NCI-H510A (cell line): ENCODE measurements around the gene LRRC57.
"Not testable (repeated sequence)": the region's sequence is repeated elsewhere in the genome, so short reads cannot be mapped to it uniquely, and the experiment has no call there.

Experiments
- DNase-seq: peaks from one replicate; lab custom pipeline; 2025; lab: John Stamatoyannopoulos, UW

Gene LRRC57

DNA sequence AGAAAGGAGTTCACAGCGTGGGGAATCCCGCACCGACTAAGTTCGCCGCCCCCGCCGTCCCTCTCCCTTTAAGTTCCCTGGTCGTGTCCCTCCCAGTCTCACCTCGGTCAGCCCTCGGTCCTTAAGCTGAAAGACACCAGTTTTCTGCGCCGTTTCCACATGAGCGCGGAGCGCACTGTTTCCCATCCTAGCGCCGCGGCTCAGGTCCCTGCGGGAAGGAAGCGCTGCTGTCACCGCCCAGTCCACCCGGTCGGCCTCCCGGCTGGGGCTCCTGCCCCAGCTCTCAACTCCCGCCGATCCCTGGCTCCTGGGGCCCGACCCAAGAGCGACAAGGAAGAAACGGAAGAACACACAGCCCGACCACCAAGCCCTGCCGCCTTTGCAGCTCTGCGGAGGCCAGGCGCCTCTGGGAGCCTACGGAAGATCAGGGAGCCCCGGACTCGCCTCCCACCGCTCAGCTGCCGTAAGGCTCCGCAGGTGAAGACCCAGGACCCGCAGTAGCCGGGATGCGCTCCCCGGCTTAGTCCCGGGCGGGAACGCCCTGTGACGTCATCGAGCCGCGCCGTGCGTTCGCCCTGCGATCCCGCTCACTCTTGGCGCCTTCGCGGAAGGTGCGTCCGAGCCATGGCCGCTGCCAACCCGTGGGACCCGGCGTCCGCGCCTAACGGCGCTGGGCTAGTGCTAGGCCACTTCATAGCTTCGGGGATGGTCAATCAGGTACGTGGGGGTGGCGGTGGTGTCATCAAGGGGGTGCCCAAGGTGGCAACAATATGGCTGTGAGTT, at the start of gene LRRC57, which contains the start of gene HAUS2:
TSS of gene LRRC57 (minus strand) at position 545 of the 783 bp plus-strand sequence. CDS start at position 186, 359 bp downstream.
TSS of gene HAUS2 (plus strand) at position 590 of the 783 bp plus-strand sequence. CDS start at position 625, 35 bp downstream.
- DNase-seq: peak; percentile 68

DNA sequence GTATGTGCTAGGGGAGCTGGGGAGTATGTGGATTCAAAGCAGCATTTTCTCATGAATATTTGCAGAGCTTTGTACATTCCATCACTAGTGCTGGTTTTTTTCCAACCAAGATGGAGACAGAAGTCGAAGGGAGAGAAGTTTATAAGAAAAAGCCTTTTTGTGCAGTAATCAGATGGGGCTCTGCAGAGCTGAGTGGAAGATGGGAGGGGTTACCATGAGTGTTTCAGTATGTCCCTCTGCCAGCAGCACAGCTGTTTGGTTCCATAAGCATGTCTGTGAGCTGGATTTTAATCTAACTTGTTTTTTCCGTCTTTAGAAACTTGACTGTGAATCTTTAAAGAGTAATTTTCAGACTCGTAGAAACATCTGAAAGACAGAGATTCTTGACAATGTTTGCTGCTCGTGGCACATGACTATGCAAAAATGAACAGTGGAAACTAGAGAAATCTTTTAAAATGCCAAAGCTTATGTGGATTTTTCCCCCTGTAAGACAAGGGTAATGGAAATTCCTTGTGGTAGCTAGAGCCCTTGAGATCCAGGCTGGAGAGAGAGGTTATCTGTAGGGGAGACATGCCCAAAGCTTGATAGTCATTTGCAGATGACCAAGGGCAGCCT, 47.1 kb upstream of the LRRC57 start:
- DNase-seq: no peak

DNA sequence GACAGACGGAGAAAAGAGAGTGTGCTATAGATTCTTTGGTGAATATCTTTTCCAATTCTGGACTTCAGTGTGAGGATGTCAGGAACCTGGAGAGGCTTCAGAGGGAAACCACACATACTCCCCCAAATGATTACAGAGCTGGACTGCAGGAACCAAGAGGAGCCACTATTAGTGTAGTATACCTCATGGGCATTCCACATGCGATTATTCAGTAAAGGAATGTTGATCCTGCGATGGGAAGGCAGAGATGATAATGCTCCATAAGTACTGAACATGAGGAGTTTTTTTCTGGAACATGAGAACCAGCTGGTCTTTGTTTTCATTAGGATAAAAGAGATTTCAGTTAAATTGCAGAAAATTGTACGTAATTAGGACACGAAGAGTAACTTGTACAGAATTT, 45.5 kb upstream of the LRRC57 start:
- DNase-seq: no peak

DNA sequence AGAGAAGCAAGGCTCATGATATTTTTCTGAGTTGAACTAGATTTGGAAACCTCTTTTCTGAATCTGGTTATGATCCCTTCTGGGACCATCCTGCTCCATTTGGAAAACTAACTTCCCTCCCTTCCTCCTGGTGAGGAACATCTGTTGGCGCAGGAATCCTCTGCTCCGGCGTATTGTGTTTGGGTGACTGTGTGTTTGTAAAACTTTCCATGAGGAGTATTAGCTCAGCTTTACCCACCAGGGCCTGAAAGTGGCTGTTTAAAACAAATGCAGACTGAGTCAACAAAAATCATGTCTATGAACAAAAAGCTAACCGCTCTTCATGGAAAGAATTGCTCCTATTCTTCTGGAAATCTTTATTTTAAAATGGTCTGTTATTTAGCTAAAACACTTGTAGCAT, 44.5 kb upstream of the LRRC57 start:
- DNase-seq: no peak

DNA sequence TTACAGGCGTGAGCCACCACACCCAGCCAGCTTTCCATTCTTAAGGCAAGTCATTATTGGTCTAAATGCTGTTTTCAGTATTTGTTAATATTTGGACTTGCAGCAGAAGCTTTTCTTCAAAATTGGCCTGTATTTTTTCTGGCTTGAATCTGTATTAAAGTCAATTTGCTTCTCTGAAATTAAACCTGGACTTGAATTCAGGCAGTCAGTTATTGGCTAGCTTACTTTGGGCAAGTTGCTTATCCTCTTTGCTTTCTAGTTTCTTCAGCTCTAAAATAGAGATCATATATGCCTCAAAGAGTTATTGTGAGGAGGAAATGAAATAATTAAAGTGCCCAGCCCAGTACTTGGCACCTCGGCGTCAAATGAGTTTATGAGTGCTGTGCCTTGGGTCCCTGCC, 44.1 kb upstream of the LRRC57 start:
- no peak for DNase-seq

DNA sequence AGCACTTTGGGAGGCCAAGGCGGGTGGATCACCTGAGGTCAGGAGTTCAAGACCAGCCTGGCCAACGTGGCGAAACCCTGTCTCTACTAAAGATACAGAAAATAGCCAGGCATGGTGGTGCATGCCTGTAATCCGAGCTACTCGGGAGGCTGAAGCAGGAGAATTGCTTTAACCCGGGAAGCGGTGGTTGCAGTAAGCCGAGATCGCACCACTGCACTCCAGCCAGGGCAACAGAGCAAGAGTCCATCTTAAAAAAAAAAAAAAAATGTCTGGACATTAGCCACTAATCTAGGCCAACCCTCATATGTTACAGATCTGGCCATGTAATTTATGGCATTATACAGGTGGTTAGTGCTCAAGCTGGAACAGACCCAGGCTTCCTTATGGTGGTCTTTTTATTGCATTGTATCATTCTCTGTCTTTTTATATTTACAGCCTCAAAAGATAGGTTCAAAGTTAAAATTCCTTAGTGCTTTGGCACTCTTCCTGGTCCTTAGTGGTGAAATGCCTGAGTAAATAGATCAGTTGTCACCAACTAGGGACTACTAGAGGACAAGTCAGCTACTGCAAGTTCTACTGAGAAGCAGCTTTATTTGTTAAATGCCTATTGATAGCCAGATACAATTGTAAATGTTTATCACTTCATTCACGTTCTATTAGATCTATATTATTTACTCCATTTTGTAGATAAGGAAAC, 42.8 kb upstream of the LRRC57 start:
- no peak for DNase-seq

DNA sequence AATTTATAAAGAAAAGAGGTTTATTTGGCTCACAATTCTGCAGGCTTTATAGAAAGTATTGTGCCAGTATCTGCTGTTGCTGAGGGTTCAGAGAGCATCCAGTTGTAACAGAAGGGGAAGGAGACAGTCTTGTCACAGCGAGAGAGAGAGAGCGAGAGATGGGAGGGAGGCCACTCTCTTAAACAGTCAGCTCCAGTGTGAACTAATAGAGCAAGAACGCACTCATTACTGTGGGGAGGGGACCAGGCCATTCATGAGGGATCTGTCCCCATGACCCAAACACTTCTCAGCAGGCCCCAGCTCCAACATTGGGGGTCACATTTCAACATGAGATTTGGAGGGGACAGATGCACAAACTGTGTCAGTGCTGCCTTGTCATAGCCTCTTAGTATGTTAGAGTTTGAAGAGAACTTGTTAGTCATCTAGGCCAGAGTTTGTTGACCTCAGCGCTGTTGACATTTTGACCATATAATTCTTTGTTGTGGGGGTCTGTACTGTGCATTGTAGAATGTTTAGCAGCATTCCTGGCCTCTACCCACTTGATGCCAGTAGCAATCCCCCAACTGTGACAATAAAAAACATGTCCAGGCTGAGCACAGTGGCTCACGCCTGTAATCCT, 42.1 kb upstream of the LRRC57 start:
- no peak for DNase-seq

DNA sequence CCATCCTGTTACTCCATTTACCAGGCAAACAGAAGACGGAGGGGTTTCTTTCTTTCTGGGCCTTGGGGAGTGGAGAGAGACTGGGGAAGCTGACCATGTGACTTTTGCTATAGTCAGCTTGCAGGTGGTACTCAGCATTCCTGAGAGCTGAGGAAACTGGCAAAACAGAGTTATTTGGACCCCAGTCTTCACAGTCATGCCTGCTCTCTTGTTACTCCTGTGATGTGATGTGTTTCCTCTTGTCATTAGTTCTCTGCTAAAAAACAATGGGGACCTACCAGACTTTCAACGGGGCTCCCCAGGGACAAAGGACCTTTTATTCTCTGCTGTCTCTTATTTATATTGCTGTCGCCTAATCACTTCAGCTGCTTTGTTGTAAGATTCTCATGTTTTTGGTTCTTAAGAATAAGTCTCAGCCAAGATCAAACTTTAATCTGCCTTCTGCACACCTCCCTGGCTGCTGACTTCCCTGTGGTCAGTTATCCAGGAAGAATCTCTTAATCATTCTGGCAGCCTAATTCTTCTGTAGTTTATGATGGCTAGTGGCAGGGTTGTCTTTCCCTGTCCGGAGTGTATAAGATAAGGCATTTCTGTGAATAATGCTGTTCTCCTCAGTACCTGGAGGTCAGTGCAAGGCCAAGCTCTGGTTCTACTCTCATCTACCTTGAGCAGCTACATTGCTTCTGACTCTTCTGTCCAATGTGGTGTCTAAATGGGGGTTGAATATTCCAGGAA, 35.6 kb upstream of the LRRC57 start:
- no peak for DNase-seq

DNA sequence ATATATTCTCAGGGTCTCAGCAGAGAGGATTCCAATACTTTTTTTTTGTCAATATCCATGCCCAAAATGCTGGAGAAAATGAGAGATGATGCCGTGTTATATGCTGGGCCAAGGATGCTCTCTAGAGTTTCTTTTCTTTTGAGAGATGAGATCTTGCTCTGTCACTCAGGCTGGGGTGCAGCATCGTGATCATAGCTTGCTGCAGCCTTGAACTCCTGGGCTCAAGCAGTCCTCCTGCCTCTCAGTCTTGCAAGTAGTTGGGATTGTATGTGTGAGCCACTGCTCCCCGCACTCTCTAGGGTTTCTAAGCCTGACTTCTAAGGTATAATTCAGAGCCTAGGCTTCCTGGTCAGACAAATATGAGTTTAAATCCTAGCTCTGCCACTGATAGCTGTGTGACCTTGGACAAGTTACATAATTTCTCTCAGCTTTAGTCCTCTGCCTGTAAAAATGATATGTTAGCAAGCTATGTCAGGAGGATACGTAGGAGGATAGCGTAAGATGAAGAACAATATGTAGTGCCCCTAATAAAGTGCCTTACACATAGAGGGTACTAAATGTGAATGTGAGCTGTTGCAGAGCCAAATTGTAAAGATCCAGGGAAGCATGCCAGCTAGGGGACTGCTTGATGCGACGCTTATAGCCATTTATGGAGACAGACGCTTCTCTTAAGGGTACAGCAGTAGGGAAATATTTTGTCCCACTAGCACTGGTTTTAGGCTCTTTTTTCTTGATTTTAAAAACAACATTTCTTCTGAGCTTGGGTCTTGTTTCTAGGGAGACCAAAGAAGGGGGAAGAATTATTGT, 34.2 kb upstream of the LRRC57 start:
- DNase-seq: no peak

DNA sequence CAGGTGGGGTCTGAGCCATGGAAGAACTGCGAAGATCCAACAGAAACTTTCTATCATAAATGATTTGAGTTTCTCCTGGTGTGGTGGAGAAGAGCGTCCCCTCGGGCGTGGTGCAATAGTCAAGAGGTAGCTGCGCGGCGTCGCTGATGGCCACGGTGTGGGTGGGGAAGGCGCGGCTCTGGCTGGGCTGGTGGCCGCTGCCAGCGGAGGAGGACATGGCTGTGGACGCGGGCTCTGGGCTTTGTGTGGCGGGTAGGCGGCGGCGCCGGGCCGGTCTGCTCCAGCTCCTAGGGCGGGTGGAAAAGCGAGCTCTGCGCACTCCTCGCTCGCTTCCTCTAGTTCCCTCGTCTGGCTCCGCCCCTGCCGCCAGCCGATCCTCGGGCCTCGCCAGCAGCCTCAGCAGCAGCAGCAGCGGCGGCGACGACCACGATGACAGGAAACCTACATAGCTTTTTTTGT, 32.7 kb upstream of the LRRC57 start:
- DNase-seq: peak; percentile 60

DNA sequence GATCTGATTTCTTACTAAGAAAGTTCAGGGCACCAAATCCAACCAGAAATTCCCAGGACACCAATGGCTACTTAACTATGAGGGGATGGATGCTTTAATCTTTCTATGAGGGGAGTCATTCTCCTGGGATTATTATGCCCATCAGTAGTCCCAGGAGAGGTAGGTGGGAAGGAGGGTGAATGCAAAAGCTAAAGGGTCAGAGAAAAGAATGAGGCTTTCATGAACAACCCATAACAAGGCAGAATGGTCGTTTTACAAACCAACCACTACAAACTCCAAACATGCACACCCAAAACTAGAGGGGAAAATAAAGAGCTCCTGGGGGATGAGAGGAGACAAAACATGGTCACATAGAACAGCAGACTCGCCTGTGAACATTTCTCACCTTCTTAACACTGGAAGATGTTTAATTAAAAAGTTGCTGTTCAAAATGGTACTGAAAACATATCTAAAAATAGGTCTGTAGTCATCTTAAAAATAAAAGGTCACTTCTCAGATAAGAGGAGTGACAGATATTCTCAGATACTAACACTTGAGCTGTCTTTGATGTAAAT, 30.5 kb upstream of the LRRC57 start:
- no peak for DNase-seq

DNA sequence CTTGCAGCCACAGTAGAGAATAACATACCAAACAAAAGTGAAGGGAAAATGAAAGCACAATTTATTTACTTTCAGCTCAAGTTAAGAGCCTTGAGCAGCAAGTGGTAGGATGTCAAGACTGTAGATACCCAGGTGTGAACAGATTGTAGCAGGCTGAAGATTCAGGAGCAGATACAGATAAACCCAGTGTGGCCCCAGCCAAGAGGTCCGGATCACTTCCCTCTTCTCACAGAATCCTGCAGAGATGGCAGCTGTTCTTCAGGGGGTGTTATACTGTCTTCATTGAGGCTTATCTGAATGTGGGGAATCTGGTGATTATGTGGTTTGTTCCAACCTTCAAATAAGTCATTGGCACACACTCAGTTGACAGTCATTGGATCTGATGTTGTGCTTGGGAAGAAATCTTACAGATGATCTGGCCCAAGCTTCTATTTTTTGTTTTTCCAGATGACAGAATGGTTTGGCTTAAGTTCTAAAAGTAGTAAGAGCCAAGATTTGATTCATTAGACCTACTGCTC, 29.0 kb upstream of the LRRC57 start:
- DNase-seq: no peak

DNA sequence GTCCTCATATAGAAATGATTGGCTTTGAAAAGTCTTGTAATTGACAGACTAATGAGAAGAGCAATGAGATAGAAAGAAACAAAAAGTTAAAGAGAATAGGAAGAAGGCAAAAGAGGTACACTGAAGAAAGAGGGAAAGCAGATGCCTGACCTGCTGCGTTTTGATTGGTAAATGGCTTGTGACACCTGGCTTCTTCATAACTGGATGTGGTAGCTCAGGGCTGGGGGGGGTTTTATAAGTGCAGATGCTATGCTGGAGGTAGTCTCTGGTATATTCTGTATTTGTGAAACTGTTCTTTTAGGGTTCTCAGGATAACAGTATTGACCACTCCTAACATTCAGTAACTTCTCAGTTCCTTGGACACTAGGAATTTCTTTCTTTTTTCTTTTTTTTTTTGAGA, 28.2 kb upstream of the LRRC57 start:
- no peak for DNase-seq

DNA sequence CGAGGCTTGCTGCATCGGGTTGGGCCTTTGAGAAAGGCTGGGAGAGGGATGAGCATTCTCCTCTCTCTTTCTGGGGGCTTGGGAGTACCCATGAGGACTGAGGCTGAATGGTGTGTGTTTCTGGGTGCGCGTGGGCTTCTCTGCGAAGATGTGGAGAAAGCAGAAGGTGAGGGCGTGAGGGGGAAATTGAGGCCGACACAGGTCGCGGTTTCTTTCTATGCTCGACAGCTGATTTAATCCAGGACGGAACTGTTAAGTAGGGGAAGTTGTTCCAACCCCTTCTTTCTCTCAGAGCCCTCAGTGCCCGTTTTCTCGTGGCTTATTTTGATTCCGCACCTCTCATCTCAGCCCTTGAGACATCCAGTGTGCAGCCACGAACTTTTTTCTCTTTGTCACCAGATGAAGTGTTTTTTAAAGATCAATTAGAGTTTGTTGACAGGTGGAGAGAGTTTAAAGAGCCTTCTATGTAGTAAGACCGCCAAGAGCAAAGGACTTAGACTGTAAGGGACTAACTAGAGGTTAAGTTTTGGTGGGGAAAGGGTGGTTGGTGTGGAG, 27.5 kb upstream of the LRRC57 start:
- no peak for DNase-seq

DNA sequence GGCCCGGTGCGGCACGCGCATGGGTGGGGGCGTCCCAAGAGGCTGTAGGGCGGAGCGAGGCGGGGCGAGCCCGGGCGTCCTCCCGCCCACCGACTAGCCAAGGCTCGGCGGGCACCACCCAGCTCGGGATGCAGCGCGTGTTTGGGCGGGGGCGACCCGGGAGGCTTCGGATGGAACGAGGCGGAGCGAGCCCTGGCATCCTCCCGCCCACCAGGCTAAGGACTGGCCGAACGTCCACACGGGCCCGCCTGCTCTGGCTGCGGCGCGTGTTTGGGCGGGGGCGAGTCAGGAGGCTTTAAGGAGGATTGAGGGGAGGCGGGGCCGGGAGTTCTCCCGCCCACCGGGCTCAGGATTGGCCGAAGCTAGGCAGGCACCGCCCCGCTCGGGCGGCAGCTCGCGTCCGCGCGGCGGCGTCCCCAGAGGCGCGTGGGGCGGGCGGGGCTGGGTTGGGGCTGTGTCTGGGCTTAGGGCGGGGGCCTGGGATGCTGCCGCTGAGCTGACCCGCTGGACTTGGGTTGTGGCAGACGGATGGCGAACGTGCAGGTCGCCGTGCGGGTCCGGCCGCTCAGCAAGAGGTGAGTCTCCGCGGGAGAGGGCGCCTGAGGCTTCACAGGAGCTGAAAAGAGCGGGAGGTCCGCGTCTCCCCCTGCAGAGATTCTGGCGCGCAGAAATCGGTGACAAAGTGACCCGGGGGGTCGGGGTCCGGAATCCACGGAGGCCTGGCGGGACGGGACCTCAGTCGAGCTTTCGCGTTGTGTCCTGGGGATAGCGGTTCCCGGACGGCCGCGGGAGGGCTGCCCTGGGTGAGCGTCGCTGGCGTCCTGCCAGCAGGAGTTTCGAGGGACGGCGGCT, 26.8 kb upstream of the LRRC57 start, which contains the start of gene STARD9:
TSS of gene STARD9 (plus strand) at position 419 of the 852 bp plus-strand sequence. CDS start at position 529, 110 bp downstream.
- DNase-seq: peak; percentile 84

DNA sequence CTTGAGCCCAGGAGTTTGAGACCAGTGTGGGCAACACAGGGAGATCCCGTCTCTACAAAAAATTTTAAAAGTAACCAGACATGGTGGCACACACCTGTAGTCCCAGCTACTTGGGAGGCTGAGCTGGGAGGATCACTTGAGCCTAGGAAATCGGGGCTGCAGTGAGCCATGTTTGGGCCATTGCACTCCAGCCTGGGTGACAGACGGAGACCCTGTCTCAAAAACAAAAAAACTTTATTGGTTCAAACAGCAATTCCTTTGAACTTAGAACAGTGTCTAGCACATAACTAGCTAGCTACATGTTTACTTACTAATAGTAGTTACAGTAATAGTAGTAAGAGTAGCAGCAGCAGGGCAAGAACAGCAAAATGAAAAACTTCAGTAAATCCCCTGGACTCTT, 10.1 kb upstream of the LRRC57 start:
- DNase-seq: no peak

DNA sequence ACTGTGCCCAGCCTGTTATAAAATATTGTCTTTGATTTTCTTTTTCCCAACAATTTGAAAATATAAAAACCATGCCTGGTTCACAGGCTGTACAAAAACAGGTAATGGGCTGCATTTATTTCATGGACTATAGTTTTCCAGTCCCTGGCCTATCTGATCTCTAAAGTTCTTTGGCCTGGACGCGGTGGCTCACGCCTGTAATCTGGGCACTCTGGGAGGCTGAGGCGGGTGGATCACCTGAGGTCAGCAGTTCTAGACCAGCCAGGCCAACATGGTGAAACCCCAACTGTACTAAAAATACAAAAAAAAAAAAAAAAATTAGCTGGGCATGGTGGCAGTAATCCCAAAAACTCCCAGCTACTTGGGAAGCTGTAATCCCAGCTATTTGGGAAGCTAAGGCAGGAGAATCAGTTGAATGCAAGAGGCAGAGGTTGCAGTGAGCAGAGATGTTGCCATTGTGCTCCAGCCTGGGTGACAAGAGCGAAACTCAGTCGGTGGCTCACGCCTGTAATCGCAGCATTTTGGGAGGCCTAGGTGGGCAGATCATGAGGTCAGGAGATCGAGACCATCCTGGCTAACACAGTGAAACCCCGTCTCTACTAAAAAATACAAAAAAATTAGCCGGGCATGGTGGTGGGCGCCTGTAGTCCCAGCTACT, 8.1 kb upstream of the LRRC57 start:
- not testable (repeated sequence) for DNase-seq

DNA sequence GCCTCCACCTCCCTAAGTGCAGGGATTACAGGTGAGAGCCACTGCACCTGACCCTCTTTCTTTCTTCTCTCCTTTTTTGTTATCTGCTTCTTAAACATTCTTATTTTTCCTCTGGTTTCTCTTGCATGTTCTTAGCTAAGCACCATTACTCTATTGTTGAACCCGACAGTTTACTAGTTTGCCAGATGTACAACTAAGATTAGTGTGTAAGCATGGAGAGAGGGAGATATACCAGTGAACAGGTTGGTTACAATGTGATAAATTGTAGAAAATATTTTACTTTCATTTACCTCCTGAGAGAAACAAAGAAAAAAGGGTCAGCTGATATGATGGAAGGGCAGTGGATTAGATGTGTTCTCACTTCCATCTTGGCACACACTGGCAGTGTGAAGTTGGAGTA, 5.0 kb upstream of the LRRC57 start:
- DNase-seq: no peak
